ENCODE results near the gene RTBDN.

Gene RTBDN

GRCh38 chr19:12796146-12797071 lies 38.0 kb downstream of the RTBDN start:
- no peak overlapping the region for H3K4me3 ChIP-seq (ENCODE audit: low read depth, low read length)
- in situ Hi-C loops (cut with HindIII; ENCODE audit: low sequenced_read_pairs), result no loop called here
- TF ChIP-seq, protein P1, sequence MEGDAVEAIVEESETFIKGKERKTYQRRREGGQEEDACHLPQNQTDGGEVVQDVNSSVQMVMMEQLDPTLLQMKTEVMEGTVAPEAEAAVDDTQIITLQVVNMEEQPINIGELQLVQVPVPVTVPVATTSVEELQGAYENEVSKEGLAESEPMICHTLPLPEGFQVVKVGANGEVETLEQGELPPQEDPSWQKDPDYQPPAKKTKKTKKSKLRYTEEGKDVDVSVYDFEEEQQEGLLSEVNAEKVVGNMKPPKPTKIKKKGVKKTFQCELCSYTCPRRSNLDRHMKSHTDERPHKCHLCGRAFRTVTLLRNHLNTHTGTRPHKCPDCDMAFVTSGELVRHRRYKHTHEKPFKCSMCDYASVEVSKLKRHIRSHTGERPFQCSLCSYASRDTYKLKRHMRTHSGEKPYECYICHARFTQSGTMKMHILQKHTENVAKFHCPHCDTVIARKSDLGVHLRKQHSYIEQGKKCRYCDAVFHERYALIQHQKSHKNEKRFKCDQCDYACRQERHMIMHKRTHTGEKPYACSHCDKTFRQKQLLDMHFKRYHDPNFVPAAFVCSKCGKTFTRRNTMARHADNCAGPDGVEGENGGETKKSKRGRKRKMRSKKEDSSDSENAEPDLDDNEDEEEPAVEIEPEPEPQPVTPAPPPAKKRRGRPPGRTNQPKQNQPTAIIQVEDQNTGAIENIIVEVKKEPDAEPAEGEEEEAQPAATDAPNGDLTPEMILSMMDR (IDR thresholded peaks at IDR 0.05; ENCODE audit: low read depth, low read length), result peak; percentile 85
- peak; percentile 83 for DNase-seq (ENCODE audit: low read depth, low spot score)

DNA sequence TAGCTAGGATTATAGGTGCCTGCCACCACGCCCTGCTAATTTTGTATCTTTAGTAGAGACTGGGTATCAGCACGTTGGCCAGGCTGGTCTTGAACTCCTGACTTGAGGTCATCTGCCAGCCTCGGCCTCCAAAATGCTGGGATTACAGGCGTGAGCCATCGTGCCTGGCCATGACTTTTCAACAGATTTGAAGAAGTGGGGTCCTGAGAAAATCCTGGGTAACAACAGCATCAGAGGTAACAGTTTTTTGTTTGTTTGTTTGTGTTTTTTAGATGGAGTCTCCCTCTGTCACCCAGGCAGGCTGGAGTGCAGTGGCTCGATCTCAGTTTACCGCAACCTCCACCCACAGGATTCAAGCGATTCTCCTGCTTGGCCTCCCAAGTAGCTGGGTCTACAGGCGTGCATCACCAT lies 39.4 kb downstream of the RTBDN start:
- no peak overlapping the region for H3K4me3 ChIP-seq (ENCODE audit: low read depth, low read length)
- in situ Hi-C loops (cut with HindIII; ENCODE audit: low sequenced_read_pairs), result no loop called here
- no peak for DNase-seq (ENCODE audit: low read depth, low spot score)
- TF ChIP-seq, protein P1 (IDR thresholded peaks at IDR 0.05; ENCODE audit: low read depth, low read length), result no peak

GRCh38 chr19:12794196-12794941 lies 40.0 kb downstream of the RTBDN start:
- TF ChIP-seq, protein P1 (IDR thresholded peaks at IDR 0.05; ENCODE audit: low read depth, low read length), result no peak
- peak overlapping the region; percentile 99 for H3K4me3 ChIP-seq (ENCODE audit: low read depth, low read length)
- DNase-seq (ENCODE audit: low read depth, low spot score), result peak; percentile 64
- in situ Hi-C loops (cut with HindIII; ENCODE audit: low sequenced_read_pairs), result no loop called here

GRCh38 chr19:12793290-12794195 lies 40.8 kb downstream of the RTBDN start:
- TF ChIP-seq, protein P1 (IDR thresholded peaks at IDR 0.05; ENCODE audit: low read depth, low read length), result no peak
- in situ Hi-C loops (cut with HindIII; ENCODE audit: low sequenced_read_pairs), result no loop called here
- H3K4me3 ChIP-seq (ENCODE audit: low read depth, low read length), result peak overlapping the region; percentile 99
- peak; percentile 96 for DNase-seq (ENCODE audit: low read depth, low spot score)

DNA sequence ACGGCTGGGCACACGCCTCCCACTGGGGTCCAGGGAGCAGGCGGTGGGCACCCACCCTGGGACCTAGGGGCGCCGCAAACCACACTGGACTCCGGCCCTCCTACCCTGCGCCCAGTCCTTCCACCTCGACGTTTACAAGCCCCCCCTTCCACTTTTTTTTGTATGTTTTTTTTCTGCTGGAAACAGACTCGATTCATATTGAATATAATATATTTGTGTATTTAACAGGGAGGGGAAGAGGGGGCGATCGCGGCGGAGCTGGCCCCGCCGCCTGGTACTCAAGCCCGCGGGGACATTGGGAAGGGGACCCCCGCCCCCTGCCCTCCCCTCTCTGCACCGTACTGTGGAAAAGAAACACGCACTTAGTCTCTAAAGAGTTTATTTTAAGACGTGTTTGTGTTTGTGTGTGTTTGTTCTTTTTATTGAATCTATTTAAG lies 41.5 kb downstream of the RTBDN start:
- TF ChIP-seq, protein P1 (IDR thresholded peaks at IDR 0.05; ENCODE audit: low read depth, low read length), result no peak
- H3K4me3 ChIP-seq (ENCODE audit: low read depth, low read length), result peak overlapping the region; percentile 99
- DNase-seq (ENCODE audit: low read depth, low spot score), result no peak
- in situ Hi-C loops (cut with HindIII; ENCODE audit: low sequenced_read_pairs), result no loop called here

Data from astrocyte of the spinal cord (primary cell).